Body of pancreas (tissue), 4 donors: ENCODE data around the gene PINK1.

ENCODE experiments used
- CTCF ChIP-seq, 7 experiments: fragments of 450-650 bp in 4 of 7; fragments of 200-600 bp in 3 of 7; sonication (generic) in 3 of 7; IDR thresholded peaks; one replicate each; pipeline ENCODE4 v1.5.1; 2016 to 2019; ENCODE audit warnings: antibody characterized with exemption in 7 of 7
- POLR2A ChIP-seq, 3 donors: fragments of 450-650 bp; IDR thresholded peaks; one replicate each; pipeline ENCODE4 v1.6.1; 2016; ENCODE audit warnings: antibody characterized with exemption in 3 of 3, mild to moderate bottlenecking in 2 of 3

DNA sequence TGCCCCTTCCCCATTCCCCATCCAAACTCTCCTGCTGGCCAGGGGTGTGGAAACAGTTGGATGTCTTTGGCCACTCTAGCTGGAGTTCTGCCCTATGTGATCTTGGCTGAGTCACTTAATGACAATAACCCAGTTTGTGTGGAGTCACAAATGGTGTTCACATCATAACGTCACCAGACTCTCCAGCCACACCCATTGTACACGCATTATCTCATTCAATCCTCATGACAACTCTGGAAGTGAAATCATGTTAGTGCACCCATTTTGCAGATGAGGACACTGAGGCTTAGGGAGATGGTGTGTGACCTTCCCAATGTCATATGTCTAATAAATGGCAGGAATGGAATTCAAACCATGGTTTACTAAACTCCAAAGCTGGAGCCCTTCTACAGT, 45.6 kb upstream of the PINK1 start:
- TF ChIP-seq CTCF (IDR thresholded peaks at IDR 0.05) (no peak), POLR2A (IDR thresholded peaks at IDR 0.05) (no peak)
